HepG2 (cell line): Measurements from ENCODE around the gene PRR23E.

Source experiments
- ARNTL ChIP-seq: sonication (generic); formaldehyde crosslinking; IDR thresholded peaks from 2 replicates; pipeline ENCODE4 v1.4.0; 2020; ENCODE audit warnings: mild to moderate bottlenecking, missing genetic modification reagents
- CREM ChIP-seq, 2 experiments: sonication (generic) in 1 of 2; formaldehyde crosslinking in 1 of 2; IDR thresholded peaks; 2 replicates each; pipeline versions ENCODE4 v1.4.0 to v1.6.1; 2016 to 2020; ENCODE audit warnings: antibody characterized with exemption in 1 of 2, mild to moderate bottlenecking in 1 of 2, missing genetic modification reagents in 1 of 2
- CTCF ChIP-seq: sonication (generic); formaldehyde crosslinking; IDR thresholded peaks from 2 replicates; pipeline ENCODE4 v1.5.0; 2020; ENCODE audit warnings: mild to moderate bottlenecking, missing genetic modification reagents, moderate library complexity
- MBNL3 ChIP-seq: fragments of 250-450 bp; sonication (Bioruptor Pico); conservative IDR thresholded peaks from 2 replicates; pipeline ENCODE4 v1.8.0; 2022; ENCODE audit warnings: mild to moderate bottlenecking, inconsistent platforms
- NR2F6 ChIP-seq, 2 experiments: IDR thresholded peaks; 2 replicates each; pipeline ENCODE4 v1.6.1; 2016; ENCODE audit warnings: antibody characterized with exemption in 1 of 2, mild to moderate bottlenecking in 1 of 2
- RFX3 ChIP-seq: IDR thresholded peaks from 2 replicates; pipeline ENCODE4 v1.6.1; 2016; ENCODE audit warnings: missing biosample characterization, missing genetic modification reagents
- ZNF24 ChIP-seq: fragments of 450-650 bp; IDR thresholded peaks from 2 replicates; pipeline ENCODE4 v1.6.1; 2017; ENCODE audit warnings: antibody characterized with exemption, mild to moderate bottlenecking

GRCh38 chr3:127183931-127184869, 8.7 kb upstream of the PRR23E start:
- TF ChIP-seq ARNTL (CRISPR knock-in tag): no peak
- TF ChIP-seq CREM (IDR thresholded peaks at IDR 0.05): no peak
- no peak for TF ChIP-seq CREM (CRISPR knock-in tag; IDR thresholded peaks at IDR 0.05)
- no peak for TF ChIP-seq NR2F6 (IDR thresholded peaks at IDR 0.05)
- TF ChIP-seq NR2F6 (CRISPR knock-in tag; IDR thresholded peaks at IDR 0.05): no peak
- TF ChIP-seq CTCF (CRISPR knock-in tag): no peak
- no peak for TF ChIP-seq MBNL3
- no peak for TF ChIP-seq ZNF24
- no peak for TF ChIP-seq RFX3 (CRISPR knock-in tag)
